Endothelial cell of umbilical vein (primary cell): ENCODE results near the gene NTNG1. TPM values are rescaled to one million over a fixed set of nuclear protein-coding genes. Genes with fewer than 3 reads are reported as not detected.
A peak's percentile ranks its signal among the peaks of the same experiment; 100 is the strongest.

ENCODE experiments used
- BruUV-seq: library from RNA; stranded (reverse); fragments of 400-500 nt; replicated peaks from 2 replicates; lab custom pipeline; 2021; lab: Mats Ljungman, UMichigan
- CTCF ChIA-PET: fragments of 300-600, 350-600 bp; sonication (Branson Sonifier 250); formaldehyde crosslinking; loops from one replicate; lab custom pipeline; 2021; ENCODE audit warnings: antibody characterized with exemption, inconsistent platforms; lab: Charles Lee
- POLR2A ChIA-PET: fragments of 300-600, 350-600 bp; sonication (Branson Sonifier 250); formaldehyde crosslinking; loops from one replicate; lab custom pipeline; 2021; ENCODE audit warnings: antibody characterized with exemption, inconsistent platforms; lab: Charles Lee
- DNase-seq: peaks from one replicate; pipeline ENCODE4 v3.0.0-alpha.2; 2011; ENCODE audit warnings: low read depth, low spot score
- FAIRE-seq: peaks from 2 replicates; lab custom pipeline; 2011; peaks lifted over from hg19 to GRCh38; lab: Jason Lieb, UNC
- H2AFZ ChIP-seq: 2 replicates; pipeline ENCODE4 v1.6.0; 2012; ENCODE audit warnings: low read depth, low read length, control low read depth, inconsistent platforms
- H3K27ac ChIP-seq: 2 replicates; pipeline ENCODE4 v1.5.1; 2011; ENCODE audit warnings: low read depth, mild to moderate bottlenecking, control low read depth, low read length, moderate library complexity; ENCODE audit not compliant: insufficient read depth
- H3K27me3 ChIP-seq, 2 experiments: 2 replicates each; pipeline versions ENCODE4 v1.6.0 to v1.6.1; 2011; ENCODE audit warnings: low read length in 2 of 2, mixed read lengths in 1 of 2; ENCODE audit not compliant: control insufficient read depth in 2 of 2, insufficient read depth in 2 of 2
- H3K36me3 ChIP-seq, 2 experiments: 2 replicates in 1 of 2; 3 replicates in 1 of 2; pipeline ENCODE4 v1.5.1; 2011; ENCODE audit warnings: low read length in 2 of 2, mild to moderate bottlenecking in 1 of 2, moderate library complexity in 1 of 2; ENCODE audit not compliant: control insufficient read depth in 2 of 2, insufficient read depth in 2 of 2; ENCODE audit errors: extremely low read depth in 1 of 2
- H3K4me1 ChIP-seq: 3 replicates; pipeline ENCODE4 v1.5.1; 2011; ENCODE audit warnings: mild to moderate bottlenecking, low read length; ENCODE audit not compliant: control insufficient read depth, insufficient read depth; ENCODE audit errors: extremely low read depth
- H3K4me2 ChIP-seq: 2 replicates; pipeline ENCODE4 v1.6.1; 2011; ENCODE audit warnings: low read length, control low read depth, mixed read lengths; ENCODE audit not compliant: insufficient read depth
- H3K4me3 ChIP-seq, 3 experiments: fragments of 200-600 bp in 1 of 3; sonication (generic), shearing (Covaris generic) in 1 of 3; replicated peaks in 1 of 3; 2 replicates each; pipeline ENCODE4 v1.5.1; 2011 to 2016; ENCODE audit warnings: control low read depth in 3 of 3, low read length in 3 of 3, mild to moderate bottlenecking in 2 of 3, inconsistent platforms in 1 of 3, low read depth in 1 of 3, moderate library complexity in 1 of 3; ENCODE audit not compliant: insufficient read depth in 1 of 3
- H3K79me2 ChIP-seq: 2 replicates; pipeline ENCODE4 v1.6.0; 2012; ENCODE audit warnings: low read length, inconsistent platforms; ENCODE audit not compliant: control insufficient read depth, insufficient read depth
- H3K9ac ChIP-seq: replicated peaks from 2 replicates; pipeline ENCODE3; 2011; ENCODE audit warnings: low read length, control low read depth; ENCODE audit not compliant: insufficient read depth; ENCODE audit errors: extremely low read depth
- H3K9me1 ChIP-seq: replicated peaks from 3 replicates; pipeline ENCODE4 v1.6.0; 2011; ENCODE audit warnings: mild to moderate bottlenecking, low read length; ENCODE audit not compliant: control insufficient read depth, insufficient read depth; ENCODE audit errors: extremely low read depth
- H3K9me3 ChIP-seq: replicated peaks from 2 replicates; pipeline ENCODE4 v1.5.1; 2012; ENCODE audit warnings: low read length, inconsistent platforms; ENCODE audit not compliant: control insufficient read depth, insufficient read depth
- H4K20me1 ChIP-seq: replicated peaks from 2 replicates; pipeline ENCODE3; 2011; ENCODE audit warnings: mild to moderate bottlenecking, low read length; ENCODE audit not compliant: control insufficient read depth, insufficient read depth; ENCODE audit errors: extremely low read depth
- CTCF ChIP-seq, 2 donors: IDR thresholded peaks; 1 replicate in 1 of 2; 2 replicates in 1 of 2; pipeline ENCODE4 v1.5.1; 2011; ENCODE audit warnings: low read length in 2 of 2, mild to moderate bottlenecking in 2 of 2, moderate library complexity in 2 of 2, control low read depth in 1 of 2, inconsistent platforms in 1 of 2, low read depth in 1 of 2; ENCODE audit not compliant: insufficient read depth in 1 of 2; ENCODE audit errors: extremely low read depth in 1 of 2
- EZH2 ChIP-seq: IDR thresholded peaks from 2 replicates; pipeline ENCODE4 v1.6.1; 2012; ENCODE audit warnings: borderline replicate concordance, low read depth, mild to moderate bottlenecking, moderate library complexity, low read length, inconsistent platforms; ENCODE audit not compliant: severe bottlenecking
- FOS ChIP-seq: IDR thresholded peaks from 2 replicates; pipeline ENCODE4 v1.6.1; 2011; ENCODE audit warnings: mild to moderate bottlenecking, low read length, moderate library complexity, borderline replicate concordance; ENCODE audit not compliant: insufficient read depth
- GATA2 ChIP-seq: IDR thresholded peaks from 2 replicates; pipeline ENCODE4 v1.7.0; 2011; ENCODE audit warnings: low read depth, mild to moderate bottlenecking, moderate library complexity, mixed read lengths, low read length; ENCODE audit not compliant: insufficient read length, insufficient read depth
- MYC ChIP-seq: IDR thresholded peaks from one replicate; pipeline ENCODE4 v1.6.1; 2011; ENCODE audit warnings: mild to moderate bottlenecking, low read depth, low read length
- POLR2A ChIP-seq: IDR thresholded peaks from 2 replicates; pipeline ENCODE4 v1.6.1; 2012; ENCODE audit warnings: low read depth, mild to moderate bottlenecking, control low read depth, low read length
- POLR2AphosphoS5 ChIP-seq: IDR thresholded peaks from 2 replicates; pipeline ENCODE4 v1.6.1; 2012; ENCODE audit warnings: low read depth, mild to moderate bottlenecking, control low read depth, low read length, moderate library complexity; ENCODE audit not compliant: insufficient read depth
- dilution Hi-C: fragments of 300-500 bp; cut with MboI; formaldehyde crosslinking; loops from one replicate; pipeline ENCODE4 v1.15.0; 2019; ENCODE audit warnings: low sequenced_read_pairs; ENCODE audit not compliant: extremely low pct_ligation_motif_present
- intact Hi-C: fragments of 100-400 bp; cut with micrococcal nuclease; formaldehyde crosslinking; loops from one replicate; pipeline ENCODE4 v1.10.0; 2022
- polyA plus RNA-seq, 4 experiments: library from polyadenylated mRNA; depleted of rRNA in 3 of 4; stranded (reverse) in 3 of 4; unstranded in 1 of 4; fragments of >200 nt; gene quantifications; 2 replicates each; pipeline versions ENCODE4 v1.2.1 to v1.2.3, GENCODE V29; 2011 to 2012; ENCODE audit warnings: missing spikeins in 1 of 4
- total RNA-seq: library from RNA; stranded (reverse); gene quantifications from 2 replicates; pipeline ENCODE4 v1.2.3, GENCODE V29; 2021
- TF ChIP-seq, protein P1 (sequence below): IDR thresholded peaks from 2 replicates; pipeline ENCODE4 v1.6.1; 2011; ENCODE audit not compliant: insufficient read depth, insufficient read length

NTNG1 gene
- total and polyA plus RNA-seq, 2 donors (not counting 3 experiments of a cell fraction or from before 2014, with no cell fraction given), result not detected

- H2AFZ ChIP-seq, result no peak overlapping the region
- no peak for FAIRE-seq
- dilution Hi-C loops, result no loop called here
- H3K4me3 ChIP-seq, result no peak overlapping the region
- intact Hi-C loops, result no loop called here
- H3K27me3 ChIP-seq, result no peaks in the 10 kb centered on the region
- CTCF ChIA-PET, result no interaction called here
- H3K9ac ChIP-seq, result no peak overlapping the region
- H3K9me1 ChIP-seq, result no peaks in the 10 kb centered on the region
- no peaks in the 10 kb centered on the region for H4K20me1 ChIP-seq
- no peak for DNase-seq
- no peaks in the 10 kb centered on the region for H3K4me1 ChIP-seq
- H3K9me3 ChIP-seq, result no peaks in the 10 kb centered on the region
- H3K27ac ChIP-seq, result no peak overlapping the region
- BruUV-seq, result no TSS peak
- no peak for TF ChIP-seq GATA2
- TF ChIP-seq EZH2, result no peak
- TF ChIP-seq, protein P1, sequence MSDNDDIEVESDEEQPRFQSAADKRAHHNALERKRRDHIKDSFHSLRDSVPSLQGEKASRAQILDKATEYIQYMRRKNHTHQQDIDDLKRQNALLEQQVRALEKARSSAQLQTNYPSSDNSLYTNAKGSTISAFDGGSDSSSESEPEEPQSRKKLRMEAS, result no peak
- no peak overlapping the region for H3K4me2 ChIP-seq
- H3K79me2 ChIP-seq, result no peaks in the 10 kb centered on the region
- POLR2A ChIA-PET, result no interaction called here
- H3K36me3 ChIP-seq, result no peaks in the 10 kb centered on the region
Measured at GRCh38 chr1:107526524-107527198, 385.8 kb downstream of the NTNG1 start.

GRCh38 chr1:107529511-107530149 is 388.8 kb downstream of the NTNG1 start:
- H3K4me2 ChIP-seq, result no peak overlapping the region
- no peaks in the 10 kb centered on the region for H3K36me3 ChIP-seq
- H3K9me3 ChIP-seq, result no peaks in the 10 kb centered on the region
- no peaks in the 10 kb centered on the region for H4K20me1 ChIP-seq
- H3K9me1 ChIP-seq, result no peaks in the 10 kb centered on the region
- no peaks in the 10 kb centered on the region for H3K79me2 ChIP-seq
- H3K27ac ChIP-seq, result no peak overlapping the region
- H3K9ac ChIP-seq, result no peak overlapping the region
- peak; percentile 26 for DNase-seq
- ChIA-PET CTCF (interaction anchor here (1.5 to 1.7 kb wide), 3 partner anchors 21 to 253 kb away, joined by 3 to 11 read pairs (median 5); no protein-coding TSS in a partner anchor), POLR2A (no interaction called here)
- intact Hi-C loops, result loop anchor here (1.0 kb wide), 1 partner anchor 99 kb away; no protein-coding TSS in a partner anchor
- no peak overlapping the region for H2AFZ ChIP-seq
- no peaks in the 10 kb centered on the region for H3K27me3 ChIP-seq
- dilution Hi-C loops, result no loop called here
- H3K4me3 ChIP-seq, result no peak overlapping the region
- peak; percentile 88 for FAIRE-seq
- no peaks in the 10 kb centered on the region for H3K4me1 ChIP-seq
- no peak for TF ChIP-seq FOS
- TF ChIP-seq MYC, result no peak
- no peak for TF ChIP-seq POLR2A
- TF ChIP-seq GATA2, result no peak
- TF ChIP-seq CTCF (IDR thresholded peaks at IDR 0.05; ENCODE audit: extremely low read depth in 1 of 2, insufficient read depth in 1 of 2, low read depth in 1 of 2, low read length in 2 of 2), result peak; percentile 48 to 54
- TF ChIP-seq POLR2AphosphoS5, result no peak
- TF ChIP-seq, protein P1, result no peak
- no TSS peak for BruUV-seq
